GM06990 (cell line): Measurements from ENCODE around the gene PPP1R17.
A peak's percentile ranks its signal among the peaks of the same experiment; 100 is the strongest.

ENCODE experiments used
- DNase-seq: peaks from one replicate; pipeline ENCODE4 v3.0.0-alpha.2; 2011; ENCODE audit not compliant: insufficient read length; ENCODE audit errors: extremely low read depth
- H3K27me3 ChIP-seq: replicated peaks from 2 replicates; pipeline ENCODE4 v1.6.0; 2011; ENCODE audit warnings: low read length; ENCODE audit not compliant: control insufficient read depth, insufficient read depth
- H3K36me3 ChIP-seq: 2 replicates; pipeline ENCODE4 v1.5.1; 2011; ENCODE audit warnings: low read length; ENCODE audit not compliant: control insufficient read depth, insufficient read depth
- H3K4me3 ChIP-seq: replicated peaks from 2 replicates; pipeline ENCODE4 v1.5.1; 2011; ENCODE audit warnings: low read depth, mild to moderate bottlenecking, control low read depth, low read length
- TF ChIP-seq, protein P1 (sequence below): IDR thresholded peaks from 2 replicates; pipeline ENCODE4 v1.5.1; 2011; ENCODE audit warnings: low read length, control low read depth, mild to moderate bottlenecking, inconsistent platforms; ENCODE audit not compliant: insufficient read depth, poor library complexity, severe bottlenecking

Gene PPP1R17

GRCh38 chr7:31741852-31742251, 54.8 kb downstream of the PPP1R17 start:
- Histone ChIP-seq H3K4me3 (no peak overlapping the region), H3K36me3 (no peaks in the 10 kb centered on the region), H3K27me3 (0 out of 2 replicates have a peak, but pooled peaks cover 1% of the 10 kb centered on the region)
- no peak for DNase-seq
- TF ChIP-seq, protein P1, sequence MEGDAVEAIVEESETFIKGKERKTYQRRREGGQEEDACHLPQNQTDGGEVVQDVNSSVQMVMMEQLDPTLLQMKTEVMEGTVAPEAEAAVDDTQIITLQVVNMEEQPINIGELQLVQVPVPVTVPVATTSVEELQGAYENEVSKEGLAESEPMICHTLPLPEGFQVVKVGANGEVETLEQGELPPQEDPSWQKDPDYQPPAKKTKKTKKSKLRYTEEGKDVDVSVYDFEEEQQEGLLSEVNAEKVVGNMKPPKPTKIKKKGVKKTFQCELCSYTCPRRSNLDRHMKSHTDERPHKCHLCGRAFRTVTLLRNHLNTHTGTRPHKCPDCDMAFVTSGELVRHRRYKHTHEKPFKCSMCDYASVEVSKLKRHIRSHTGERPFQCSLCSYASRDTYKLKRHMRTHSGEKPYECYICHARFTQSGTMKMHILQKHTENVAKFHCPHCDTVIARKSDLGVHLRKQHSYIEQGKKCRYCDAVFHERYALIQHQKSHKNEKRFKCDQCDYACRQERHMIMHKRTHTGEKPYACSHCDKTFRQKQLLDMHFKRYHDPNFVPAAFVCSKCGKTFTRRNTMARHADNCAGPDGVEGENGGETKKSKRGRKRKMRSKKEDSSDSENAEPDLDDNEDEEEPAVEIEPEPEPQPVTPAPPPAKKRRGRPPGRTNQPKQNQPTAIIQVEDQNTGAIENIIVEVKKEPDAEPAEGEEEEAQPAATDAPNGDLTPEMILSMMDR = no peak

DNA sequence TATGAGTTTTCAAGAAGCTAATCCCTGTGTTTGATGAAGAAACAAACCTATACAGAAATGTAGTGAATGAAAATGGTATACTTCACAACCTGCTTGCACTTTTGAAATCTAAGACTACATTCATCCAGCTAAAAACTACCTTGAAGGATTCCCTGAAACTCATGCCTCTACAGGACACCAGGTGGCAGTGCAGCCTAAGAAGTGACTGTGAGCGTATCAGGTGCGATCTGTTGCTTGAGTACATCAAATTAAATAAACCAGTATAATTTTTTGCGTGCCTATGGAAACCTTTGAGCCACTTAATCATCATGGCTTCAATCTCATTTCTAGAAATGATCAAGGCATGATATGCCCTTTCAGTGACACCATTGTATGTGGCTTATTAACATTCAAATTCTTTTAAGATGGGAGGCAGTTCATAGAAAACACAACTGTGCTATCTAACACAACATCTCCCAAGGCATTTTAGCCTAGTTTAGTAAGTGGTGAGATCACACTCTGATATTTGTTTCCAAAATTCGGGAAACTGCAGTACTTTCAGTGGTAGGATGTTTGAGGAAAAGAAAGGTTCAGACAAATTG, 57.4 kb downstream of the PPP1R17 start:
- Histone ChIP-seq H3K36me3 (no peaks in the 10 kb centered on the region), H3K27me3 (peaks cover 1% of the 10 kb centered on the region; the same call in 1 of the 2 replicates), H3K4me3 (no peak overlapping the region)
- TF ChIP-seq, protein P1 = peak; percentile 82
- no peak for DNase-seq

- TF ChIP-seq, protein P1 = no peak
- no peak for DNase-seq
- no peak overlapping the region for H3K4me3 ChIP-seq
- no peaks in the 10 kb centered on the region; the same call in 1 of the 2 replicates for H3K27me3 ChIP-seq
- no peaks in the 10 kb centered on the region for H3K36me3 ChIP-seq
These were observed 60.5 kb downstream of the PPP1R17 start for GRCh38 chr7:31747553-31747952.

DNA sequence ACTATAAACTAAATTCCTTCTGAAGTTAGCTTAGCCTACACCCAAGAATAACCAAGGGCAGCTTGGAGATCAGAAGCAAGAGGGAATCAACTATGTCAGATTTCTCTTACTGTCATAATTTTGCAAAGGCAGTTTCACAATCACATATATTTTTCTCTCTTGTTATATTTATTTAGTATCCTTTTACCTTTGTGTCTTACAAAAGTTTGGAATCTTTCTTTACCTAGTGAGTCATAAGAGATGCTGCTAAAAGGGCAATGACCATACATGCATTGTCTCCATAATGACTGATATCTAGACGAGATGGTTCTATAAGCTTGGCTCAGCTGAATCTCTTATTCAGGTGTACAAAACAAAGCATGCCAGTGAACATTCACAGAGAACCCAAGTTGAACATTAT, 61.1 kb downstream of the PPP1R17 start:
- H3K4me3 ChIP-seq = no peak overlapping the region
- DNase-seq = no peak
- no peaks in the 10 kb centered on the region for H3K36me3 ChIP-seq
- H3K27me3 ChIP-seq = no peaks in the 10 kb centered on the region; the same call in 1 of the 2 replicates
- TF ChIP-seq, protein P1 = no peak

- H3K4me3 ChIP-seq = no peak overlapping the region
These were observed 64.7 kb downstream of the PPP1R17 start for GRCh38 chr7:31751726-31752125.

More at GRCh38 chr7:31751726-31752125, 64.7 kb downstream of the PPP1R17 start:
- no peaks in the 10 kb centered on the region for H3K36me3 ChIP-seq
- no peaks in the 10 kb centered on the region; the same call in 1 of the 2 replicates for H3K27me3 ChIP-seq
- TF ChIP-seq, protein P1 = no peak
- no peak for DNase-seq
